Hindlimb muscle (tissue), 1 donor: ENCODE results near the gene DNAAF3. TPM values are rescaled to one million over a fixed set of nuclear protein-coding genes. Genes with fewer than 3 reads are reported as not detected.
"Not testable (repeated sequence)": the region's sequence is repeated elsewhere in the genome, so short reads cannot be mapped to it uniquely, and the experiment has no call there.

ENCODE experiments used
- DNase-seq: peaks from one replicate; pipeline ENCODE4 v3.0.0-alpha.2; 2013
- polyA plus RNA-seq: library from polyadenylated mRNA; unstranded; fragments of 120-200 nt; gene quantifications from one replicate; pipeline ENCODE4 v1.2.1, GENCODE V29; 2013; ENCODE audit not compliant: insufficient read length

The DNAAF3 gene
- polyA plus RNA-seq = 1.2 TPM

- peak; percentile 78 for DNase-seq
Observed at GRCh38 chr19:55166530-55167268, at the start of gene DNAAF3. DNAAF3 (minus strand) TSS chr19:55166613; CDS start chr19:55166413, 200 bp downstream.

GRCh38 chr19:55213547-55213946, 47.1 kb upstream of the DNAAF3 start:
- DNase-seq = no peak

- DNase-seq = no peak
Observed at GRCh38 chr19:55212447-55212846, 46.0 kb upstream of the DNAAF3 start.

- DNase-seq = no peak
Observed at GRCh38 chr19:55209693-55210472, 43.5 kb upstream of the DNAAF3 start.

DNA sequence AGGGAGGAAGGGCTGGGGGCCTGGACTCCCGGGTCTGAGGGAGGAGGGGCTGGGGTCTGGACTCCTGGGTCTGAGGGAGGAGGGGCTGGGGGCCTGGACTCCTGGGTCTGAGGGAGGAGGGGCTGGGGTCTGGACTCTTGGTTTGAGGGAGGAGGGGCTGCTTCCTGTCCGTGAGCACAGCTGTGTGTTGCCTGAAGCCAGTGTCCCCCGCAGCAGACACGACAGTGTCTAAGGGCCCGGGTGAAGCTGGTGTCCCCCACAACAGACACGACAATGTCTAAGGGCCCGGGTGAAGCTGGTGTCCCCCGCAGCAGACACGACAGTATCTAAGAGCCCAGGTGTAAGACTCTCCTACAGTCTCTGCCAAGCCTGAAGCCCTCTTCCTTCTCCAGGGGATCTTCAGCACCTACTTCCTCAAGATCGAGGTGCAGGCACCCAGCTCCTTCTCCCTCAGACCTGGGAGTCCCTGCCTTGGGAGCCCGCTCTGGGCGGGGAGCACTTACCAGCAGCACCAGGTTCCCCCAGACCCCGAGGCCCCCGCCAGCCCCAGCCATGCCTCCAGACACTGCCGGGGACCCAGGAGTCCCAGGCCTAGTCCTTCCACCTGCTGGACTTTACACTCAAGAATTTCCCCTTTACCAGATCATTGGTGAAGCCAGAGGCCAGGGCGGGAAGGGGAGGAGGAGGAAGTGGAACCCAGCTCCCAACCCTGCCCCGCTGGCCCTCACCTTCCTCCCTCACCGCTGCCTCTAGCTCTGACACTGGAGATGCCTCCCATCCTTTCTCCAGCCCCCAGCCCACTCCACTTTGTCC, 42.7 kb upstream of the DNAAF3 start, which contains the start of gene PTPRH:
Gene PTPRH, minus strand, starts transcription at position 622 of the 813 bp plus-strand sequence. Its CDS starts 68 bp downstream, at position 554.
- DNase-seq = no peak

- peak; percentile 43 for DNase-seq
Observed at GRCh38 chr19:55206664-55207500, 40.5 kb upstream of the DNAAF3 start.

- not testable (repeated sequence) for DNase-seq
Observed at GRCh38 chr19:55202199-55202598, 35.8 kb upstream of the DNAAF3 start.

DNA sequence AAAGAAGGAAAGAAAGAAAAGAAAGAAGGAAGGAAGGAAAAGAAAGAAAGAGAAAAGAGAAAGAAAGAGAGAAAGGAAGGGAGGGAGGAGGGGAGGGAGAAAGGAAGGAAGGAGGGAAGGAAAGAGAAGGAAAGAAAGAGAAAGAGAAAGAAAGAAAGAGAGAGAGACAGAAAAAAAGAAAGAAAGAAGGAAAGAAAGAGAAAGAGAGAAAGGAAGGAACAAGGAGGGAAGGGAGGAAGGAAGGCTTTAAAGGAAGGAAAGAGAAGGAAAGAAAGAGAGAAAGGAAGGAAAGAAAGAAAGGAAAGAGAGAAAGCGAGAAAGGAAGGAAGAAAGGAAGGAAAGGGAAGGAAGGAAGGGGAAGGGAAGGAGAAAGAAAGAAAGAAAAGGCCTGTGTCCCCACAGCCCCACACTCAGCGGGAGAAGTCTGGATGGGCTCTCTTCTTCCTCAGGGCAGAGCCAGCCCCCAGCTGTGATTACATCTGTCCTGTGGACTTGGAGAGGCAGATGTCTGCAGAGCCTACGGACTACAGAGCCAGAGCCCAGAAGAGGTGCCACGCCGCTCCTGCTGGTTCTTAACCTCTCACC, 33.3 kb upstream of the DNAAF3 start:
- DNase-seq = no peak

- DNase-seq = no peak
Observed at GRCh38 chr19:55198651-55199050, 32.2 kb upstream of the DNAAF3 start.

DNA sequence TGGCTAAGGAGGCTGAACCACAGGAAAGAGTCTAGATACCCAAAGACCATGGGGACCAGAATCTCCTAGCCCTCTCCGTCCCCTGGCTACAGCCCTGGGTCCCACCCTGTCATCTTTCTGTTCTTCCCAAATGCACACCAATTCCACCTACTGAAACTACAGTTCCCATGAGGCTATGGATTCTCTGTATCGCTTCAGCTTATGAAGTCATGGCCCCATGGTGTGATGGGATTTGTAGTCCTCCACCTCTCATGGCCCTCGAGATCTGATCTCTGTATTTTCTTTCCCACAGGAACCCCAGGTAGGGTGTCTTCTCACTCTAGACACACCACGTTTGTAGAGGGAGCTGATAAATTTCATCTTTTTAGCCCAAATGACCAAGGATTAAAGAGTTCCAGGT, 31.1 kb upstream of the DNAAF3 start:
- no peak for DNase-seq

GRCh38 chr19:55196803-55197202, 30.4 kb upstream of the DNAAF3 start:
- DNase-seq = no peak

- no peak for DNase-seq
Observed at GRCh38 chr19:55193481-55193880, 27.1 kb upstream of the DNAAF3 start.

DNA sequence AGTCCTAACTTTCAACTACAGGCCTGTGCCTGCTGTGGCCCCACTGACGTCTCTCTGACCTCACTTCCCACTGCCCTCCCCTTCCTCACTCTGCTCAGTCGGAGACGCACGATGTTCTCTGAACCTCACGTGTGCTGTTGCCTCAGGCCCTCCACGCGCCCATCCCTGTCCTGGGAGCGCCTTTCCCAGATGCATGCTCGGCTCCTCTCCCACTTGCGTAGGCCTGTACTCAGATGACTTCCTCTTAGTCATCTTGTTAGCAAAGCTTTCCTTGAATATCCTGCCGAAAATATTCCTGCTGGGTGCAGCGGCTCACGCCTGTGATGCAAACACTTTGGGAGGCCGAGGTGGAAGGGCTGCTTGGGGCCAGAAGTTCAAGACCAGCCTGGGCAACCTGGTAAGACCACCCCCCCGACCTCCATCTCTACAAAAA, 23.0 kb upstream of the DNAAF3 start:
- no peak for DNase-seq

- no peak for DNase-seq
Observed at GRCh38 chr19:55188625-55189024, 22.2 kb upstream of the DNAAF3 start.

DNA sequence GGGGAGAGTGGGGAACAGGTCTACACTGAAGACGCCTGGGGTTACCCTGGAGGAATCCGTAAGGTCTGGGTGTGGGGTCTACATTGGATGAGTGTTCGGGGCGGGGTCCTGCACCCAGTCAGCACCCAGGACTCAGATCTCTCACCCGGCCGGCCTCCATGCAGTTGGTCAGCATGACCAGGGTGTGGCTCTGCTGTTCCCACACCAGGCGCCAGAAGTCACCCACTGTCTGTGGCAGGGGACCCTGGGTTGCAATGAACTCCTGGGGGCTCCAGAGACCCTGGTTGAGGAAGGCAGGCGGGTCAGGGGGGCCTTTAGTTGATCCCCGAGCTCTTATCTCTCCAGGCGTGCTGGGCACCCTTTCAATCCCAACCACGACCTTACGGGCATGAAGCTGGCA, 19.7 kb upstream of the DNAAF3 start:
- DNase-seq = no peak

DNA sequence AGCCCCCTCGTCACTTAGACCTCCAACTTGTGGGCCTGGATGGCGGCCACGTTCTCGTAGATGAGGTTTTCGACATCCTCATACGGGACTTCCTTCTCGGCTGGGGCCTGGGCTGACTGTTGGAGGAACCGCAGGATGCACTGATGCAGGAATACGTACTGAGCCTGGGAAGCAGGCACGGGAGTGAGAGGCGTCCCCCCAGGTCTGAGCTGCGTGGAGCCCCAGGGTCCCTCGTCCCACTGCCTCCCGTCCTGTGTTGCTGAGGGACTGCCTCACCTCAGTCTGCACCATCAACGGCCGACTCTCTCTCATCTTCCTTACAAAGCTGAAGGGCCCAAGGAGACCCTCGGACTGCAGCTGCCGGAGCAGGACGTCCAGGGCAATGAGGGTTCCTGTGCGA, 15.3 kb upstream of the DNAAF3 start:
- no peak for DNase-seq

DNA sequence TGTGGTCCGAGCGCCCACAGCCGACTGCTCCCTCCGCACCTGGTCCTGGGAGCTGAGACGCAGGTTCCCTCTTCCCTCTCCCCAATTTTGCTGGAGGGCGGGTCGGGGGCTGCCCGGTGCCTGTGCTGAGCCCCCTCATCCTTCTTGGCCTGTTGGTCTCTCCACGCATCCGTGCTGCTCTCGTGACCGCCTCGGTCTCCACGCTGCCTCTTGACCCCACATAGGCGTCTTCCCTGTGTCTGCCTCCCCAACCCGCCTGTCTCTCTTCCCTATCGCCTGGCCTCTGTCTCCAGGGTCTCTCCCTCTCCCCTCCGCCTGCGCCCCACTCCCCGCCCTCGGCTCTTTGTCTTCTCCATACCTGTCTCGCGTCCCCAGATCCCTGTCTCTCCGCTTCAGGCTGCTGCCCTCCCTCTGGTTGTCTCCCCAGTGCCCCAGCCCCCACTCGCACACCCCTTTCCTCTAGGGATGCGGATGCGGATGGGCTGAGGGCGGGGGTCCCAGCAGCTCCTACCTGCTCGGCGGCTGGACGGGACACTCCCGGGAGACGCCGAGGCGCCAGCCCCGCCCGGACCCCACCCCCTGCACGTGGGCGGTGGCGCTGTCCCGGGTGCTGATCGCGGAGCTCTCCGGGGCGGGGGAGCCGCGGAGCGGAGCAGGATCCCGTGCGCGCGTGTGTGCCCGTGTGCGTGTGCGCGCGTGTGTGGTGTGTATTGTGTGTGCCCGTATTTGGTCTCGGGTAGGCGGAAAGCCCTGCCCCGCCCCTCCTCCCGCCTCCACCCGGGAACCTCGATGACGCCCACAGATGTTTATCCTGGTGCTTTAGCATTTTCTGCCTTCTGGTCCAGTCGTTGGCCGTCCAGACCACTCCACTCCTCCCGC, 13.4 kb upstream of the DNAAF3 start, which contains the start of gene SYT5:
Gene SYT5, minus strand, starts transcription at position 684 of the 879 bp plus-strand sequence. CDS start 1,248 bp downstream, outside the sequence.
- DNase-seq = no peak

- DNase-seq = peak; percentile 48
Observed at GRCh38 chr19:55178781-55179599, 12.6 kb upstream of the DNAAF3 start.

DNA sequence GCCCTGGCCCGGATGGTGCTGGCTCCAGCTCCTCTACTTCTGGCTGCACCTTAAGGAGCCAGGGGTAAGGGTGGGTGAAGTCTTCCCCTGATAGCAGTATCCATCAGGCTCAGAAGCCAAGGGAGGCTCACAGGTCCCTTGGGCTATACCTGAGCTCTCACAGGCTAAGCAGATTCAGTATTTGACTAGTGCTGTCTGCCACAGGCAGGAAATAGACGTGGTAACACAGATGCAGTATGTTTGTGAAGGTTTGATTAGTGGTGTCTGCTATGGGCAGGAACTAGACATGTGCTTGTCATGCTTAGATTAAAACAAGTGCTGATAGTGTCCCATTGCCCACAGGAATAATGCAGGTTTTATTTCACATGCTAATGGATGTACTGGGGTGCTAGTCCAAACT, 9.7 kb upstream of the DNAAF3 start:
- DNase-seq = no peak
